HEK293 (cell line): ENCODE results near the gene RBM27.

Source experiments
- CTCF ChIA-PET: fragments of 350-600 bp; formaldehyde crosslinking; extraction: SDS; loops from one replicate; lab custom pipeline; 2021; ENCODE audit warnings: antibody characterized with exemption; lab: Yijun Ruan, JAX
- POLR2A ChIA-PET: fragments of 300-600 bp; formaldehyde crosslinking; extraction: SDS; loops from one replicate; lab custom pipeline; 2020; ENCODE audit warnings: antibody characterized with exemption, inconsistent platforms; lab: Yijun Ruan, JAX
- H3K27ac ChIP-seq: fragments of 200-500 bp; sonication (Bioruptor generic); 2 replicates; pipeline ENCODE4 v1.5.1; 2014; ENCODE audit warnings: low read depth, low read length, control low read depth, inconsistent platforms; ENCODE audit errors: extremely low read depth
- H3K36me3 ChIP-seq, 2 experiments: fragments of 200-500 bp in 1 of 2; sonication (Bioruptor generic) in 1 of 2; 1 replicate in 1 of 2; 2 replicates in 1 of 2; pipeline ENCODE4 v1.5.1; 2014 to 2017; ENCODE audit warnings: inconsistent platforms in 2 of 2, low read length in 2 of 2; ENCODE audit not compliant: control insufficient read depth in 2 of 2, insufficient read depth in 1 of 2
- H3K4me1 ChIP-seq: fragments of 200-500 bp; sonication (Bioruptor generic); 2 replicates; pipeline ENCODE4 v1.5.1; 2014; ENCODE audit warnings: mild to moderate bottlenecking, low read length, inconsistent platforms; ENCODE audit not compliant: control insufficient read depth, insufficient read depth
- H3K4me3 ChIP-seq: 2 replicates; pipeline ENCODE4 v1.5.1; 2011; ENCODE audit warnings: low read depth, mild to moderate bottlenecking, control low read depth, low read length, moderate library complexity
- H3K9me3 ChIP-seq: fragments of 200-500 bp; sonication (Bioruptor generic); 2 replicates; pipeline ENCODE4 v1.5.1; 2014; ENCODE audit warnings: low read depth, low read length, inconsistent platforms; ENCODE audit not compliant: control insufficient read depth, insufficient read depth
- BCL11A ChIP-seq: fragments of 450-650 bp; formaldehyde crosslinking; IDR thresholded peaks from 2 replicates; pipeline ENCODE4 v1.5.1; 2016; ENCODE audit warnings: low read depth, missing biosample characterization, missing genetic modification characterization
- BCL6B ChIP-seq: fragments of 450-650 bp; formaldehyde crosslinking; IDR thresholded peaks from 2 replicates; pipeline ENCODE4 v1.5.1; 2017; ENCODE audit warnings: missing biosample characterization, missing genetic modification characterization
- HOXC10 ChIP-seq: sonication (generic); formaldehyde crosslinking; IDR thresholded peaks from 2 replicates; pipeline ENCODE4 v1.8.1; 2023; ENCODE audit warnings: mild to moderate bottlenecking, missing genetic modification reagents
- OSR2 ChIP-seq: fragments of 450-650 bp; formaldehyde crosslinking; IDR thresholded peaks from 2 replicates; pipeline ENCODE4 v1.5.1; 2016; ENCODE audit warnings: missing biosample characterization, missing genetic modification characterization
- PRDM1 ChIP-seq: fragments of 450-650 bp; formaldehyde crosslinking; IDR thresholded peaks from 2 replicates; pipeline ENCODE4; 2016; ENCODE audit warnings: missing biosample characterization, missing genetic modification characterization
- ZBTB49 ChIP-seq: fragments of 450-650 bp; formaldehyde crosslinking; IDR thresholded peaks from 2 replicates; pipeline ENCODE4 v1.5.1; 2016; ENCODE audit warnings: missing biosample characterization, missing genetic modification characterization, low read depth
- ZNF221 ChIP-seq: fragments of 450-650 bp; formaldehyde crosslinking; IDR thresholded peaks from 2 replicates; pipeline ENCODE4 v1.5.1; 2017; ENCODE audit warnings: missing biosample characterization, missing genetic modification characterization, borderline replicate concordance
- ZNF654 ChIP-seq: fragments of 450-650 bp; formaldehyde crosslinking; IDR thresholded peaks from 2 replicates; pipeline ENCODE4 v1.5.1; 2016; ENCODE audit warnings: low read depth, missing biosample characterization, missing genetic modification characterization
- ZNF747 ChIP-seq: fragments of 450-650 bp; formaldehyde crosslinking; IDR thresholded peaks from 2 replicates; pipeline ENCODE4 v1.5.1; 2016; ENCODE audit warnings: missing biosample characterization, missing genetic modification characterization
- ZXDB ChIP-seq: fragments of 450-650 bp; formaldehyde crosslinking; IDR thresholded peaks from 2 replicates; pipeline ENCODE4 v1.5.1; 2016; ENCODE audit warnings: missing biosample characterization, missing genetic modification characterization
- TF ChIP-seq, protein P1 (sequence below): fragments of 450-650 bp; IDR thresholded peaks from 2 replicates; pipeline ENCODE4 v1.5.1; 2018; ENCODE audit warnings: missing biosample characterization, mild to moderate bottlenecking, missing genetic modification characterization
- TF ChIP-seq, protein P2 (sequence below): fragments of 450-650 bp; formaldehyde crosslinking; IDR thresholded peaks from 2 replicates; pipeline ENCODE4 v1.5.1; 2016; ENCODE audit warnings: missing biosample characterization, missing genetic modification characterization
- TF ChIP-seq, protein P3 (sequence below): fragments of 450-650 bp; formaldehyde crosslinking; IDR thresholded peaks from 2 replicates; pipeline ENCODE4 v1.5.1; 2016; ENCODE audit warnings: missing biosample characterization, missing genetic modification characterization, low read depth
- TF ChIP-seq, protein P4 (sequence below): fragments of 450-650 bp; formaldehyde crosslinking; IDR thresholded peaks from 2 replicates; pipeline ENCODE4 v1.5.1; 2016; ENCODE audit warnings: missing biosample characterization, missing genetic modification characterization

RBM27 gene

GRCh38 chr5:146232223-146232622 lies 28.8 kb downstream of the RBM27 start (continued):
- TF ChIP-seq ZBTB49 (tag by site-specific recombination) (no peak), BCL6B (tag by site-specific recombination) (no peak), OSR2 (tag by site-specific recombination) (no peak), ZNF654 (tag by site-specific recombination) (no peak)
- TF ChIP-seq, protein P1, sequence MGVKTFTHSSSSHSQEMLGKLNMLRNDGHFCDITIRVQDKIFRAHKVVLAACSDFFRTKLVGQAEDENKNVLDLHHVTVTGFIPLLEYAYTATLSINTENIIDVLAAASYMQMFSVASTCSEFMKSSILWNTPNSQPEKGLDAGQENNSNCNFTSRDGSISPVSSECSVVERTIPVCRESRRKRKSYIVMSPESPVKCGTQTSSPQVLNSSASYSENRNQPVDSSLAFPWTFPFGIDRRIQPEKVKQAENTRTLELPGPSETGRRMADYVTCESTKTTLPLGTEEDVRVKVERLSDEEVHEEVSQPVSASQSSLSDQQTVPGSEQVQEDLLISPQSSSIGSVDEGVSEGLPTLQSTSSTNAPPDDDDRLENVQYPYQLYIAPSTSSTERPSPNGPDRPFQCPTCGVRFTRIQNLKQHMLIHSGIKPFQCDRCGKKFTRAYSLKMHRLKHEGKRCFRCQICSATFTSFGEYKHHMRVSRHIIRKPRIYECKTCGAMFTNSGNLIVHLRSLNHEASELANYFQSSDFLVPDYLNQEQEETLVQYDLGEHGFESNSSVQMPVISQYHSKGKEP (tag by site-specific recombination): no peak
- TF ChIP-seq, protein P2, sequence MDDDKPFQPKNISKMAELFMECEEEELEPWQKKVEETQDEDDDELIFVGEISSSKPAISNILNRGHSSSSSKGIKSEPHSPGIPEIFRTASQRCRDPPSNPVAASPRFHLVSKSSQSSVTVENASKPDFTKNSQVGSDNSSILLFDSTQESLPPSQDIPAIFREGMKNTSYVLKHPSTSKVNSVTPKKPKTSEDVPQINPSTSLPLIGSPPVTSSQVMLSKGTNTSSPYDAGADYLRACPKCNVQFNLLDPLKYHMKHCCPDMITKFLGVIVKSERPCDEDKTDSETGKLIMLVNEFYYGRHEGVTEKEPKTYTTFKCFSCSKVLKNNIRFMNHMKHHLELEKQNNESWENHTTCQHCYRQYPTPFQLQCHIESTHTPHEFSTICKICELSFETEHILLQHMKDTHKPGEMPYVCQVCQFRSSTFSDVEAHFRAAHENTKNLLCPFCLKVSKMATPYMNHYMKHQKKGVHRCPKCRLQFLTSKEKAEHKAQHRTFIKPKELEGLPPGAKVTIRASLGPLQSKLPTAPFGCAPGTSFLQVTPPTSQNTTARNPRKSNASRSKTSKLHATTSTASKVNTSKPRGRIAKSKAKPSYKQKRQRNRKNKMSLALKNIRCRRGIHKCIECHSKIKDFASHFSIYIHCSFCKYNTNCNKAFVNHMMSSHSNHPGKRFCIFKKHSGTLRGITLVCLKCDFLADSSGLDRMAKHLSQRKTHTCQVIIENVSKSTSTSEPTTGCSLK (tag by site-specific recombination): no peak

DNA sequence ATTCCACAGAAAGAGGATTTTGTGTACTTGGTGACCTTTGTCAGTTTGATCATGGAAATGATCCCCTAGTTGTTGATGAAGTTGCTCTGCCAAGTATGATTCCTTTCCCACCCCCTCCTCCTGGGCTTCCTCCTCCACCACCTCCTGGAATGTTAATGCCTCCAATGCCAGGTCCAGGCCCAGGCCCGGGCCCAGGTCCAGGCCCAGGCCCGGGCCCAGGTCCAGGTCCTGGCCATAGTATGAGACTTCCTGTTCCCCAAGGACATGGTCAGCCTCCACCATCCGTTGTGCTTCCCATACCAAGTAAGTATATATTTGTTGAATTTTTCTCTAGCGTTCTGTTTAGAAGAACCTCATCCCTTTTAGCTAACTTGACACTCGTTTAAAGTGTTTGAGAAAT lies 30.0 kb downstream of the RBM27 start:
- no peaks in the 10 kb centered on the region for H3K4me1 ChIP-seq
- H3K9me3 ChIP-seq: no peaks in the 10 kb centered on the region
- POLR2A ChIA-PET: no interaction called here
- no peak overlapping the region for H3K27ac ChIP-seq
- CTCF ChIA-PET: no interaction called here
- H3K4me3 ChIP-seq: no peak overlapping the region
- TF ChIP-seq ZNF221 (tag by site-specific recombination): no peak
- no peak for TF ChIP-seq HOXC10 (CRISPR knock-in tag)
- TF ChIP-seq PRDM1 (tag by site-specific recombination): no peak
- no peak for TF ChIP-seq ZXDB
- TF ChIP-seq, protein P3, sequence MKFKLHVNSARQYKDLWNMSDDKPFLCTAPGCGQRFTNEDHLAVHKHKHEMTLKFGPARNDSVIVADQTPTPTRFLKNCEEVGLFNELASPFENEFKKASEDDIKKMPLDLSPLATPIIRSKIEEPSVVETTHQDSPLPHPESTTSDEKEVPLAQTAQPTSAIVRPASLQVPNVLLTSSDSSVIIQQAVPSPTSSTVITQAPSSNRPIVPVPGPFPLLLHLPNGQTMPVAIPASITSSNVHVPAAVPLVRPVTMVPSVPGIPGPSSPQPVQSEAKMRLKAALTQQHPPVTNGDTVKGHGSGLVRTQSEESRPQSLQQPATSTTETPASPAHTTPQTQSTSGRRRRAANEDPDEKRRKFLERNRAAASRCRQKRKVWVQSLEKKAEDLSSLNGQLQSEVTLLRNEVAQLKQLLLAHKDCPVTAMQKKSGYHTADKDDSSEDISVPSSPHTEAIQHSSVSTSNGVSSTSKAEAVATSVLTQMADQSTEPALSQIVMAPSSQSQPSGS (tag by site-specific recombination): no peak
- no peak for TF ChIP-seq ZNF747 (tag by site-specific recombination)
- TF ChIP-seq BCL11A: no peak
- TF ChIP-seq, protein P4, sequence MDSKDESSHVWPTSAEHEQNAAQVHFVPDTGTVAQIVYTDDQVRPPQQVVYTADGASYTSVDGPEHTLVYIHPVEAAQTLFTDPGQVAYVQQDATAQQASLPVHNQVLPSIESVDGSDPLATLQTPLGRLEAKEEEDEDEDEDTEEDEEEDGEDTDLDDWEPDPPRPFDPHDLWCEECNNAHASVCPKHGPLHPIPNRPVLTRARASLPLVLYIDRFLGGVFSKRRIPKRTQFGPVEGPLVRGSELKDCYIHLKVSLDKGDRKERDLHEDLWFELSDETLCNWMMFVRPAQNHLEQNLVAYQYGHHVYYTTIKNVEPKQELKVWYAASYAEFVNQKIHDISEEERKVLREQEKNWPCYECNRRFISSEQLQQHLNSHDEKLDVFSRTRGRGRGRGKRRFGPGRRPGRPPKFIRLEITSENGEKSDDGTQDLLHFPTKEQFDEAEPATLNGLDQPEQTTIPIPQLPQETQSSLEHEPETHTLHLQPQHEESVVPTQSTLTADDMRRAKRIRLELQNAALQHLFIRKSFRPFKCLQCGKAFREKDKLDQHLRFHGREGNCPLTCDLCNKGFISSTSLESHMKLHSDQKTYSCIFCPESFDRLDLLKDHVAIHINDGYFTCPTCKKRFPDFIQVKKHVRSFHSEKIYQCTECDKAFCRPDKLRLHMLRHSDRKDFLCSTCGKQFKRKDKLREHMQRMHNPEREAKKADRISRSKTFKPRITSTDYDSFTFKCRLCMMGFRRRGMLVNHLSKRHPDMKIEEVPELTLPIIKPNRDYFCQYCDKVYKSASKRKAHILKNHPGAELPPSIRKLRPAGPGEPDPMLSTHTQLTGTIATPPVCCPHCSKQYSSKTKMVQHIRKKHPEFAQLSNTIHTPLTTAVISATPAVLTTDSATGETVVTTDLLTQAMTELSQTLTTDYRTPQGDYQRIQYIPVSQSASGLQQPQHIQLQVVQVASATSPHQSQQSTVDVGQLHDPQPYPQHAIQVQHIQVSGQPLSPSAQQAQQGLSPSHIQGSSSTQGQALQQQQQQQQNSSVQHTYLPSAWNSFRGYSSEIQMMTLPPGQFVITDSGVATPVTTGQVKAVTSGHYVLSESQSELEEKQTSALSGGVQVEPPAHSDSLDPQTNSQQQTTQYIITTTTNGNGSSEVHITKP (tag by site-specific recombination): no peak
- peaks cover 76 to 84% of the 10 kb centered on the region in 2 experiments for H3K36me3 ChIP-seq
